IPS DF 19.7 (cell line): Measurements from ENCODE around the gene ZNF579.
"Not testable (repeated sequence)": the region's sequence is repeated elsewhere in the genome, so short reads cannot be mapped to it uniquely, and the experiment has no call there.

Experiments
- DNase-seq: peaks from one replicate; pipeline ENCODE4 v3.0.0-alpha.2; 2013; ENCODE audit warnings: low read depth, low spot score

The ZNF579 gene

GRCh38 chr19:55539090-55539984 lies 41.3 kb downstream of the ZNF579 start:
- no peak for DNase-seq

DNA sequence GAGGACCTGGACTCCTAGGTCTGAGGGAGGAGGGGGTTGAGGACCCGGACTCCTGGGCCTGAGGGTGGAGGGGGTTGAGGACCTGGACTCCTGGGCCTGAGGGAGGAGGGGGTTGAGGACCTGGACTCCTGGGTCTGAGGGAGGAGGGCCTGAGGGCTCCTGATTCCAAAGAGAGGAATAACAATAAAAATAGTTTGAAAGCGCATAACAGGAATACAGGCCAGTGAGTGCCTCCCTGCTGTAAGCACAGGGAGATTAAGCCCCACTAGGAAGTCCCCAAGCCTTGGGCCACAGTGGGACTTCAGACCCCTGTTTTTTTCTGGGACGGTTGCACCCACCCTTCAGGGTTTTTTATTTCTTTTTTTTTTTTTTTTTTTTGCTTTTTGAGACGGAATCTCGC lies 42.5 kb downstream of the ZNF579 start:
- no peak for DNase-seq

- no peak for DNase-seq
These were observed 42.9 kb downstream of the ZNF579 start for GRCh38 chr19:55537741-55538111.

GRCh38 chr19:55536951-55537740 lies 43.5 kb downstream of the ZNF579 start, which contains the start of gene SBK2:
Gene SBK2 (minus strand): TSS chr19:55537133. CDS start chr19:55536294, 839 bp downstream.
- no peak for DNase-seq

DNA sequence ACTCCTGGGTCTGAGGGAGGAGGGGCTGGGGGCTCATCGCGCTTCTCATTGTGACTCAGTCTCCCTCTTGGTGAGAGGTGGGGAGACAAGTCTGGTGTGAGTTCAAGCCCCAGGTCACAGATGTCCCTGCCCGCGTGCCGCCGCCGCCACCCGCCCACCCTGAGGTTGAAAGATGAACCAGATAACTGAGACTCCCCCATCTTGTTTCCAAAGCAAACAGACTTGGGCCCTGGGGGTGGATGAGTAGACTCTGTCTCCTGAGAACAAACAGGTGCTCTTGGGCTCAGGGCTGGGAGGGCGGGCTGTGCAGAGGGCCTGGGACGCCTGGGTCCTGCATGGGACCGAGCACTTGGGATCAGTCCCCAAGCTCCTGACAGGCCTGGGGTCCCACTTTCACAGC lies 44.3 kb downstream of the ZNF579 start:
- DNase-seq = no peak

DNA sequence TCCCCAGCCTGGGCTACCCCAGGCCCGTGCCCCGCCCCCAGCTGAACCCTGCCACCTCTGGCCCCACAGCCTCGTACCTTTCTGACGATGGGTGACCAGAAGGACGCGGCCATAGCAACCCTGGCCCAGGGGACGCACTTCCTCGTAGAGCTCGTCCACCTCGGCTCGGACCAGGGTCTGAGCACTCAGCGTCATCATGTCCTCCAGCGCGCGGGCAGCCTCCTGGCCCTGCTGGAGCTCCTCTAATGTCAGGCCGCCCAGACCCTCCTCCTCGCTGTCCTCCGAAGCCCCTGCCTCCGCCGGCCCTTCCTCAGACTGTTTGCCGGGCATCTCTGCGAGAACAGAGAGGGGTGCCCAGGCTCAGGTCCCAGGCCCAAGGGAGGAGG lies 44.7 kb downstream of the ZNF579 start:
- DNase-seq = no peak

DNA sequence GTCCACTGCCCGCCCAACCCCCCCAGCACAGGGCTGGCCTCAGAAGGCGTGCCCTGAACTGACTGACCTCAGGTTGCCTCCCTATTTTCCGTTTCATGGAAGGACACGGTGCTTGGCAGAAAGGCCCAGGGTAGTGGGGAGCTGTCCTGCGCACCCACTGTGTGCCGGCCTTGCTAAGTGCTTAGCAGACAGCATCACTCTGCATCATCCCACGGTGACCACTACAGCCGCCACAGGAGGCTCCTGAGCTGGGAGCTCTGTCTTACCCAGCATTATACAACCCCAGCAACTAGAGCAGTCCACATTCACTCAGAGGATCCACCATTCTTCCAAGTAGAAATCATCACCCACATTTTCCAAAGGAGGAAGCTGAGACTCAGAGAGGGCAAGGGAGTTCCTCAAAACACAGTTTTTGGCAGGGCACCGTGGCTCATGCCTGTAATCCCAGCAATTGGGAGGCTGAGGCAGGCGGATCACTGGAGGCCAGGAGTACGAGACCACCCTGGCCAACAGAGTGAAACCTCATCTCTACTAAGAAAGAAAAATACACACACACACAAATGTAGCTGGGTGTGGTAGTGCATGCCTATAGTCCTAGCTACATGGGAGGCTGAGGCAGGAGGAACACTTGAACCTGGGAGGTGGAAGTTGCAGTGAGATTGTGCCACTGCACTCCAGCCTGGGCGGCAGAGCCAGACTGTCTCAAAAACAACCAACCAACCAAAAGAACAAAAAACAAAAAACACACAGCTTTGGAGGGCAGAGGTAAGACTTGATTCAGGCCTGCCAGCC lies 45.3 kb downstream of the ZNF579 start:
- no peak for DNase-seq

DNA sequence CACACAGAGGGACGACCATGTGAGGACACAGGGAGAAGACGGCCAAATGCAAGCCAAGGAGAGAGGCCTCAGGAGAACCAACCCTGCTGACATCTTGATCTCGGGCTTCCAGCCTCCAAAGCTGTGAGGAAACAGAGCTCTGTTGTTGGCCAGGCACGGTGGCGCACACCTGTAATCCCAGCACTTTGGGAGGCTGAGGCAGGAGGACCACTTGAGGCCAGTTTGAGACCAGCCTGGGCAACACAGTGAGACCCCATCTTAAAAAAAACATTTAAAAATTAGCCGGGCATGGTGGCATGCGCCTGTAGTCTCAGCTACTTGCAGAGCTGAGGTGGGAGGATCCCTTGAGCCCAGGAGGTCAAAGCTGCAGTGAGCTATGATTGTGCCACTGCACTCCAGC lies 46.4 kb downstream of the ZNF579 start:
- not testable (repeated sequence) for DNase-seq

GRCh38 chr19:55530996-55531395 lies 49.7 kb downstream of the ZNF579 start:
- DNase-seq = no peak

- DNase-seq = no peak
These were observed 50.9 kb downstream of the ZNF579 start for GRCh38 chr19:55529636-55530234.

- DNase-seq = no peak
These were observed 52.4 kb downstream of the ZNF579 start for GRCh38 chr19:55528030-55528803.

DNA sequence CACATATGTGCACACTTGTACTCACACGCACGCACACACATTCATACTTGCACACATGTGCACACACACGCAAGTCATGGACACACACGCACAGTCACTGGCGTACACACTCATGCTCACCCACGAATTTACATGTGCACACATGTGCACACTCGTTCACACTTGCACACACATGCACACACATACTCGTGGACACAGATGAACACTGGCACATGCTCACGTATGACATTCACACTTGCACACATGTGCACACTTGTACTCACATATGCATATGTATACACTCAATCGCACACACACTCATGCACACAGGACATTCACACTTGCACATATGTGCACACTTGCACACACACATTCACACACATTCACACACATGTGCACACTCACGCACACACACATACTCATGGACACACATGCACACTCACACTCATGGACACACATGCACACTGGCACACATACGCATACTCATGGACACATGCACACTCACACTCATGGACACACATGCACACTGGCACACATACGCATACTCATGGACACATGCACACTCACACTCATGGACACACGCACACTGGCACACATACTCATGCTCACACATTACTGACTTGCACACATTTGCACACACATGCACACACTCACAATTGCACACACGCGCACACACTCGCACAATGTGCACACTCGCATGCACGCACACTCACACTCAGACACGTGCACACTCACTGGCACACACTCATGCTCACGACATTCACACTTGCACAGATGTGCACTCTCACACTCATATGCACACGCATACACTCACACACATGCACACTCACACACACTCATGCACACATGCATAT lies 53.2 kb downstream of the ZNF579 start:
- no peak for DNase-seq
